T1000 (cell line): ENCODE data around the gene NHSL2.
"Not testable (repeated sequence)": the region's sequence is repeated elsewhere in the genome, so short reads cannot be mapped to it uniquely, and the experiment has no call there.

Experiments used
- DNase-seq: peaks from one replicate; lab custom pipeline; 2025; ENCODE audit warnings: mixed read lengths; lab: John Stamatoyannopoulos, UW

The NHSL2 gene

GRCh38 chrX:71923516-71923915 lies 12.9 kb downstream of the NHSL2 start:
- DNase-seq = no peak

- no peak for DNase-seq
Observed at GRCh38 chrX:71927040-71927439, 16.4 kb downstream of the NHSL2 start.

GRCh38 chrX:71928856-71929255 lies 18.2 kb downstream of the NHSL2 start:
- DNase-seq = no peak

GRCh38 chrX:71930298-71930697 lies 19.7 kb downstream of the NHSL2 start:
- DNase-seq = no peak

DNA sequence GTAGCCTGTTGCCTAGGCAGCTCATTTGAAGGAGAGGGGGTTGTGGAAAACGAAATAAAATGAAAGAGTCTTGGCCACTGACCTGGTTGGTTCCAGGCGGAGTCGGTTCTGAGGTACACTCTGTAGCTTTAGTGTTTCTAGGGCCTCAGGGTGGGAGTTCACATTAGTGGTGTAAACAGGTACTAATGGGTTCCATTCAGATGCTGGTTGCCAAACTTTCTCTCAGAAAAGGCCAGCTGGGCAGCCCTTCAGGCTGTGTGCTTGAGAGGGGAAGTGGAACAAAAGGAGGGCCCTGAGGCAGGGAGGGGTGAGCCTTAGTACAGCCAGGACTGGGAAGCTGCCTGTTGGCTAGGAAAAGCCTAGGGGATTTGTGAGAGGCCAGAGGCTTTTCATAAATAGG lies 24.8 kb downstream of the NHSL2 start:
- no peak for DNase-seq

- DNase-seq = no peak
Observed at GRCh38 chrX:71936632-71937031, 26.0 kb downstream of the NHSL2 start.

DNA sequence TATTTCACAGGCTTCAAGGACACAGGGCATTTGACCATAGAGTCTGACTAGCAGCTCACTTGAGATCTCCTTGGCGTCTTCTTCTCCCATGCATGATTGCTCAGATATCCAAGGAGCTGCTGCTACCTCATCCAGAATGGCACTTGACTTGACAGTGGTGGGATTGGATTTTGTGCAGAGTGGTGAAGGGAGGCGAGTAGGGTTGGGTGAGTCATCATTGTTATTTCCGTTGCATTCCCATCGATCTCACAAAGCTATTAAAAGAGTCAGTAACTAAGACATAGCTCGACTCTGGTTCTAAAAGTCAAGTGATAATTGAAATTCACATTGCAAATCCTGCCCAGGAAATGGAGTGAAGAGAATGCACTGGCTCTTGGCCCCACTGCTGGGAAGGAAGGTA lies 27.7 kb downstream of the NHSL2 start:
- DNase-seq = no peak

- DNase-seq = no peak
Observed at GRCh38 chrX:71941145-71941544, 30.5 kb downstream of the NHSL2 start.

- DNase-seq = no peak
Observed at GRCh38 chrX:71941776-71942175, 31.1 kb downstream of the NHSL2 start.

DNA sequence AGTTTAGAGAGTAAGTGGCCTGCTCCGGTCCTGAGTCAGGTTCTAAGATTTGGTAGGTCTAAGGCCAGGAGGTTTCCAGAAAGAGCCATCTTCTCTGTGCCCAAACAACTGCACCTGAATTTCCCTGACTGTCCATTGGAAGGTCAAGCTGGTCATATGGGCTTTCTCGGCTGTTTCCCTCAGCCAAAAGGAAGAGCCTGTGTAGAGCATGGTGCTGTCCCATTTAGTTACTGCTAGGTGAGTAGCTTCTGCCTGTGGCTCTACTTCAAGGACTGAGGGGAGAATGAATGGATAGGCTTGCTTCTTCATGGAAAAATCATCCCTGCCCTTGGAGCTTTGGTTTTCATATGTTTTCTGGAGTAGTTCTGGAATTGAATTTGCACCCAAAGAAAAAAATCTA lies 33.7 kb downstream of the NHSL2 start:
- DNase-seq = no peak

- DNase-seq = no peak
Observed at GRCh38 chrX:71945237-71945805, 34.7 kb downstream of the NHSL2 start.

DNA sequence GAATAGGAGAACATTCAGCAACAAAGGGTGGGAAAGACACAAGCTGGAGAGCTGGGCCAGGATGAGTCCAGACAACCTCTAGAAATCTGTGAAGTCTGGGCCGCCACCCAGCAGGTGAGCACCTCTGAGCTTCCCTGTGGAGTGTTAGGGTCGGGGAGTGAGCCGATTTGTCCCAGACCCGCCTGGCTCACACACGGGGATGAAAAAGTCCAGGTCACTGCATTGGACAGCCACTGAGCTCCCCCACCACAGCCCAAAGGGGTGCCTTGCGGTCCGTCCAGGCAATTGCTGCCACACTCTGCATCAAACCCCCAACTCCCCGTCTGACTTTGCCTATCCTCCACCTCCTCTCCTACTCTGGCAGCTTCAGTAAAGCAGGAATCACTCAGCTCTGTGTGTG lies 38.7 kb downstream of the NHSL2 start:
- DNase-seq = no peak

DNA sequence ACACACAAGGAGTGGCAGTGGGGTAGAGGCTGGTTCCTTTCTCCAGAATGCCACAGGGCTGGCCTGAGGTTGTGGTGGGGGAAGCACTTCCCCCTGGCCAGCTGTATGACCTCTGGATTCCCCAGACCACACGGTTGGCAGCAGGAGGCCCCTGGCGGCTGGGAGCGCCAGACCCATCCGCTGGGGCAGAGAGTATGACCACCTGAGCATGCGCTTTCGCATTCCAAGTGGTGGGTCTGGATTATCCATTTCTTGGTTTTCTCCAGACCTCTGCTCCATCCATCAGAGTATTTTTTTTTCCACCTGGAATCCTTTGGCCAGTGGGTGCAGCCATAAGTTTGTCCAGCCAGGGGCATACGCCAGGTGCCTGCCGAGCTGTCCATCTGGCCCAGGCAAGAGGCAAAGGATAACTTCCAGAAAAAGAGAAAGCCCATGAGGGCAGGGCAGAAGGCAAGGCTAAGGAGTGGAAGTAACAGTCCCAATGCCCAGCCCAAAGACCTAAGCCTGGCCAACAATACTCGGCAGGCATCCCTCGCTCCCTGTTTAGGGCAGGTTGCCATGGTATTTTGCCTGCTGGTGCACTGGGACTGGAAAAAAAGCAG lies 39.3 kb downstream of the NHSL2 start:
- no peak for DNase-seq

- no peak for DNase-seq
Observed at GRCh38 chrX:71953391-71953790, 42.7 kb downstream of the NHSL2 start.

GRCh38 chrX:71953946-71954345 lies 43.3 kb downstream of the NHSL2 start:
- no peak for DNase-seq

GRCh38 chrX:71954458-71954857 lies 43.8 kb downstream of the NHSL2 start:
- DNase-seq = no peak

DNA sequence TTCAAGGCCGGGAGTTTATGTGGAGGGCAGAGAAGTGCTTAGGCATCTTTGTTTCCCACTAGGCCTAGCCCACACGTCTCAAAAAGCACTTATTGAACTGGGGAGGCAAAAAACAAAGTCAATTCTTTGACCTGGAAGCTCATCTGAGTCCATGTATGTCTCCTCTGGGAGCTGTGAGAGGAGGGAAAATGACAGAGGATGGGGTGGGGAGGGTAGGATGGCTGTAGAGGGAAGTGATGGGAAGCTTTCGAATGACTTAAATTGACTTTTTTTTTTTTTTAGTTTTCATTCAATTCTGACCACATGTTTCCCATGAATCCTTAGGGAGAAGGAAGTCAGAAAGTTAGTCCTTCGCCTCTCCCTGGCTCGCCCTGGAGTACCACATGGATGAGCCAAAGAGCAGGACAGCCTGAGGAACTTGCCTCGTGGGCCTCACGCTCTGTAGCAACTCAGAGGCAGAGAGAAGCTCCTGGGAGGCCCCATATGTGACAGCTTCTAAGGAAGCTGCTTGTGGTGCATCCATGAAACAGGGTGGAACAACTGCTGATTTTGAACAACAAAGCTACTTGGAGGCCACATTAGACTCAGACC lies 45.0 kb downstream of the NHSL2 start:
- DNase-seq = no peak

DNA sequence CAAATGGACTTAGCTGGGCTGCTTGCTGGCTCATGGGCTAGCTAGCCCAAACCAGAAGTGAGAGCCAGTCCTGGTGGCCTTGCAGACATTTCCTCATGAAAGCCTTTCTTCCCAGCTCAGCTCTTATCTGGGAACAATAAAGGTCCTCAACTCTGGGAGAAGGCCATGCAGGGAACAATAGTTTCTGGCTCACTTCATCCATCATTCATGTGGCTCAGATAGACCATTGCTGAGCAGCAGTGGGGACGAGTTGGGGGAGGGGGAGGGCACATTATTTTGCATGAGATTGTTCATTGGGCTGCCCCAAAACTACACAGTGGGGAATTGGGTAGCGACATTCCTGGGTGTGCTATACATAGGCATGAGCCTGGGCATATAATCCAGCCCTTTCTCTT lies 47.6 kb downstream of the NHSL2 start:
- DNase-seq = no peak

- not testable (repeated sequence) for DNase-seq
Observed at GRCh38 chrX:71964184-71964583, 53.5 kb downstream of the NHSL2 start.

- no peak for DNase-seq
Observed at GRCh38 chrX:71974916-71975315, 64.3 kb downstream of the NHSL2 start.

DNA sequence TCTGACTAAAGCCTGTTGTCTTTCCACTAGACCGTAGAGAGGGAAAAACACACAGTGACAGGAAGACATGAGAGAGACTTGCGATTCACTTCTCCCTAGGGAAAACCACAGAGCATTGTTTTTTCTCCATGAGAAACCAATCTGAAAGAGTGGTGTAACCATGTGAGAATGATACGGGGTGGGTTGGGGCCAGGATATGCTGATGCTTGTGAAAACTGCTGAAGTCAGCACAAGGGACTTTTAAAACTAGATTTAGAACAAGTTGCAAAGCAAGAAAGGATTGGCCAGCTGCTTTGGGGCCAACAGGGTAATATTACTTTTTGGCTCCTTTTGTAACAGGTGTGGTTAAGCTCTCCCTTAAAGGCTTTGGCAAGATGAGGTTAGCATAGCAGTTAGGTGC lies 66.1 kb downstream of the NHSL2 start:
- no peak for DNase-seq

DNA sequence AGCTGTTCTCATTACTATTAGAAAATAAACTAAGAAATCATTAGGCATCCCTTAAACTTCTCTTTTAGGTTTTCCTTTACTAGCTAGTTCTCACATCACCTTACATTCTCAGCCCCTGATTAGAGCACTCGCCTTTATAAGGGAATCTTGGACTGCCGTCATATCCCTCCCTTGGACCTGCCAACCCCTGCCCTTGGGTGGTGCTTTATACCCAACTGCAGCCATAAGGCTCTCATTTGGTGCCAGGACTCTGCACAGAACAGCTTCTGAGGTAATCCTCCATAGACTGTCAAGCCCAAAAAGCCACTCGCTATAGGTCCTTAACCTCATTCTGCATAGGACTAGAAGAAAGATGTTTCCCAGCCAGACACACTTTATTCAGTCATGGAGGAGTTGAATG lies 67.5 kb downstream of the NHSL2 start:
- DNase-seq = no peak

- DNase-seq = no peak
Observed at GRCh38 chrX:71989768-71990426, 79.3 kb downstream of the NHSL2 start.
